Body of pancreas (tissue), 4 donors: Measurements from ENCODE around the gene ADCY7. TPM values are rescaled to one million over a fixed set of nuclear protein-coding genes. Genes with fewer than 3 reads are reported as not detected.

Experiments
- ATAC-seq: fragments of 150-250 bp; one replicate; pipeline ENCODE4 v1.9.1; 2016
- DNase-seq, 4 donors: peaks; one replicate each; pipeline ENCODE4 v3.0.0-alpha.2; 2019
- H3K27ac ChIP-seq, 4 donors: fragments of 200-600 bp; sonication (generic); 1 replicate in 3 of 4; 2 replicates in 1 of 4; pipeline versions ENCODE4 v1.5.1 to v1.6.1; 2016 to 2019; ENCODE audit warnings: mild to moderate bottlenecking in 1 of 4, mixed read lengths in 1 of 4, moderate library complexity in 1 of 4
- H3K27me3 ChIP-seq, 2 donors: fragments of 200-600 bp; sonication (generic); one replicate each; pipeline ENCODE4 v1.6.0; 2016; ENCODE audit warnings: mild to moderate bottlenecking in 1 of 2
- H3K36me3 ChIP-seq, 2 donors: fragments of 200-600 bp; sonication (generic); replicated peaks in 1 of 2; 2 replicates each; pipeline ENCODE4 v1.5.1; 2016; ENCODE audit warnings: low read depth in 2 of 2; ENCODE audit not compliant: insufficient read depth in 1 of 2
- H3K4me1 ChIP-seq: fragments of 200-600 bp; sonication (generic); one replicate; pipeline ENCODE4 v1.6.0; 2016
- H3K4me3 ChIP-seq, 2 donors: fragments of 200-600 bp; sonication (generic); 1 replicate in 1 of 2; 2 replicates in 1 of 2; pipeline ENCODE4 v1.5.1; 2016 to 2019
- H3K9me3 ChIP-seq, 3 donors: fragments of 200-600 bp; sonication (generic); 1 replicate in 2 of 3; 2 replicates in 1 of 3; pipeline ENCODE4 v1.5.1; 2016
- POLR2A ChIP-seq, 3 donors: fragments of 450-650 bp; IDR thresholded peaks; one replicate each; pipeline ENCODE4 v1.6.1; 2016; ENCODE audit warnings: antibody characterized with exemption in 3 of 3, mild to moderate bottlenecking in 2 of 3
- WGBS, 2 donors: methylation state at CpG; one replicate each; pipeline ENCODE4 v1.1.5; 2017; 5-methylcytosine and 5-hydroxymethylcytosine counted together
- intact Hi-C: fragments of 100-400 bp; cut with DNase I; formaldehyde crosslinking; loops from one replicate; pipeline ENCODE4 v1.15.1; 2023
- total RNA-seq, 2 donors: library from RNA; depleted of rRNA; stranded (reverse); fragments of >200 nt; gene quantifications; one replicate each; pipeline ENCODE4 v1.1.0, GENCODE V29; 2016
- TF ChIP-seq, protein P1 (sequence below), 7 experiments: fragments of 450-650 bp in 4 of 7; fragments of 200-600 bp in 3 of 7; sonication (generic) in 3 of 7; IDR thresholded peaks; one replicate each; pipeline ENCODE4 v1.5.1; 2016 to 2019; ENCODE audit warnings: antibody characterized with exemption in 7 of 7

Gene ADCY7
- total RNA-seq, 2 donors from 2014 or later, result 4.9 to 8.6 TPM

DNA sequence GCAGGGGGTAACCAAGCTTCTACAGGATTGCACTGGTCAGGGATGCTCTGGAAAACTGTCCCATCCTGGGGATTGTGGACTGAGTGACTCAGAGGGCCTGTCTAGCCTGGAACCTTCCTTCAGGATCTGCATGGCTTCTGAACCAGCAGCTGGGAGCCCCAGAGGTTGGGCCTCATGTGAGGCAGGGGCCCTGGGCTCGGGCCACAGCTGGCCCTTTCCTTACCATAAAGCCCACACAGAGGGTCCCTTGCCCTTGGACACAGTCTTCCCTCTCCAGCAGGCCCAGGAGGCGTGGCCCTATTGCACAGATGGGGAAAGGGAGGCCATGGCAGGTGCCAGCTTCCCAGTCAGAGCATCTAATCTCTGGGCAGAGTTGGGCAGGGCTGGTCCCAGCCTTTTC, 30.5 kb downstream of the ADCY7 start:
- no peak overlapping the region for H3K27ac ChIP-seq
- intact Hi-C loops, result no loop called here
- no peaks in the 10 kb centered on the region for H3K4me1 ChIP-seq
- ATAC-seq (no peak), DNase-seq (no peak)
- no peak overlapping the region for H3K4me3 ChIP-seq
- WGBS, 2 donors, result 96 to 100% methylated on average over 1 to 2 of the region's 2 CpGs
- TF ChIP-seq, protein P1, sequence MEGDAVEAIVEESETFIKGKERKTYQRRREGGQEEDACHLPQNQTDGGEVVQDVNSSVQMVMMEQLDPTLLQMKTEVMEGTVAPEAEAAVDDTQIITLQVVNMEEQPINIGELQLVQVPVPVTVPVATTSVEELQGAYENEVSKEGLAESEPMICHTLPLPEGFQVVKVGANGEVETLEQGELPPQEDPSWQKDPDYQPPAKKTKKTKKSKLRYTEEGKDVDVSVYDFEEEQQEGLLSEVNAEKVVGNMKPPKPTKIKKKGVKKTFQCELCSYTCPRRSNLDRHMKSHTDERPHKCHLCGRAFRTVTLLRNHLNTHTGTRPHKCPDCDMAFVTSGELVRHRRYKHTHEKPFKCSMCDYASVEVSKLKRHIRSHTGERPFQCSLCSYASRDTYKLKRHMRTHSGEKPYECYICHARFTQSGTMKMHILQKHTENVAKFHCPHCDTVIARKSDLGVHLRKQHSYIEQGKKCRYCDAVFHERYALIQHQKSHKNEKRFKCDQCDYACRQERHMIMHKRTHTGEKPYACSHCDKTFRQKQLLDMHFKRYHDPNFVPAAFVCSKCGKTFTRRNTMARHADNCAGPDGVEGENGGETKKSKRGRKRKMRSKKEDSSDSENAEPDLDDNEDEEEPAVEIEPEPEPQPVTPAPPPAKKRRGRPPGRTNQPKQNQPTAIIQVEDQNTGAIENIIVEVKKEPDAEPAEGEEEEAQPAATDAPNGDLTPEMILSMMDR (IDR thresholded peaks at IDR 0.05), result no peak
- TF ChIP-seq POLR2A (IDR thresholded peaks at IDR 0.05), result no peak
- H3K27me3 ChIP-seq, result no peaks in the 10 kb centered on the region
- H3K36me3 ChIP-seq, result no peaks in the 10 kb centered on the region
- H3K9me3 ChIP-seq, result no peaks in the 10 kb centered on the region

DNA sequence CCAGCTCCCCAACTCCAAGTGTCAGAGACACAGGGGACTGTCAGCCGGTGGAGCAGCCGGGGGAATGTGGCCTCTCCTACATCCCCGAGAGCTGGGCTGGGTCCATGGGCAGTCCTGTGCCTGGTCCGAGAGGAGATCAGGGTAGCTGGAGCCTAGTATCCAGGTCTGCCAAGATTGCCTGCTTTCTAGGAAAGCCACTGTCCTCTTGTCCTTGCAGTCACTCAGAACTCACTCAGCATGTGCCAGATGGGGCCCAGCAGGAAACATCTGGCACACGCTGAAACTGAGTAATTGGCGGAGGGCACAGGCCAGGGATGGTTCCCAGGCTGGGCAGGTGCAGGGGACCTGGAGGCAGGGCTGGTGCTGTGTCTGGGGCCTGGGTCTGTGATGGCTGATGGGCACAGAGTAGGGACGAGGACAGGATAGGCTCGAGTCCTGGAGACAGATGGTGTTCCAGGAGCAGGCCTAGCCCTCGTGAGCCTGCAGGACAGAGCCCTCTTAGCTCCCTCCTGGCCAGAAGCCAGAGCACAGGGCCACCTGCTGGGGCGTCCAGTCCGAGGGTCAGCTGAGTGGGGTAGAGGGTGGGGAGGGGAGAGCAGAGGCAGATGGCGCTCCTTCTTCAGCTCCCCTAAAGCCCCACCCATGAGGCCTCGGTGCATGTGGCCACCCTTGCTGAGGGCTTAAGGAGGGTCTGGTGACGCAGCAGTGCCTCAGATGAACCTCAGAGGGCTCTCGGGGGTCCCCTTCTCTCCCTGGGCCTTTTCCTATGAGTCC, 31.1 kb downstream of the ADCY7 start:
- no peaks in the 10 kb centered on the region for H3K4me1 ChIP-seq
- no peaks in the 10 kb centered on the region for H3K27me3 ChIP-seq
- ATAC-seq (no peak), DNase-seq (peak in 1 of 4 donors; percentile 4)
- H3K36me3 ChIP-seq, result no peaks in the 10 kb centered on the region
- no peak overlapping the region for H3K27ac ChIP-seq
- 78 to 84% methylated on average over 13 to 14 of the region's 15 CpGs for WGBS, 2 donors
- no peak overlapping the region for H3K4me3 ChIP-seq
- TF ChIP-seq POLR2A (IDR thresholded peaks at IDR 0.05), result no peak
- intact Hi-C loops, result no loop called here
- H3K9me3 ChIP-seq, result no peaks in the 10 kb centered on the region

DNA sequence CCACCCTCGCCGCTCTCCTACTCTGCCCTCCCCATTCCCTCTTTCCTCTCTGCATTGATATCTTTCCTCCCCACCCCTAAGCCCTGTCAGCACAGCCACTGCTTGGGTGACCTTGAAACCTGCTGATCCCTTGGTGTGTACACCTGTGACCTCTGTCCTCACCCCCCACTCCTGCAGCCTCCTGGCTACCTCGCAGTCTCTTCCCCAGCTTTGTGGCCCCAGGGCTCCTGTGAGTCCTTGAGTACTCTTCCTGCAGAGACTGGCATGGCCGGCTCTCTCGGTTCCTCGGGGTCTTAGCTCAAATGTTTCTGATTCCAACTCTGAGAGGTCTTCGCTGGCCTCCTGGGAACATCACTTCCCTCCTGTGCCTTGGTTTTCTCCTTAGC, 31.7 kb downstream of the ADCY7 start:
- 80 to 83% methylated on average over 7 of the region's 7 CpGs for WGBS, 2 donors
- H3K4me3 ChIP-seq, result no peak overlapping the region
- no peaks in the 10 kb centered on the region for H3K4me1 ChIP-seq
- no peaks in the 10 kb centered on the region for H3K9me3 ChIP-seq
- no peaks in the 10 kb centered on the region for H3K36me3 ChIP-seq
- no peaks in the 10 kb centered on the region for H3K27me3 ChIP-seq
- ATAC-seq (no peak), DNase-seq (peak in 1 of 4 donors; percentile 4)
- intact Hi-C loops, result no loop called here
- no peak overlapping the region for H3K27ac ChIP-seq
- TF ChIP-seq, protein P1 (IDR thresholded peaks at IDR 0.05), result no peak

DNA sequence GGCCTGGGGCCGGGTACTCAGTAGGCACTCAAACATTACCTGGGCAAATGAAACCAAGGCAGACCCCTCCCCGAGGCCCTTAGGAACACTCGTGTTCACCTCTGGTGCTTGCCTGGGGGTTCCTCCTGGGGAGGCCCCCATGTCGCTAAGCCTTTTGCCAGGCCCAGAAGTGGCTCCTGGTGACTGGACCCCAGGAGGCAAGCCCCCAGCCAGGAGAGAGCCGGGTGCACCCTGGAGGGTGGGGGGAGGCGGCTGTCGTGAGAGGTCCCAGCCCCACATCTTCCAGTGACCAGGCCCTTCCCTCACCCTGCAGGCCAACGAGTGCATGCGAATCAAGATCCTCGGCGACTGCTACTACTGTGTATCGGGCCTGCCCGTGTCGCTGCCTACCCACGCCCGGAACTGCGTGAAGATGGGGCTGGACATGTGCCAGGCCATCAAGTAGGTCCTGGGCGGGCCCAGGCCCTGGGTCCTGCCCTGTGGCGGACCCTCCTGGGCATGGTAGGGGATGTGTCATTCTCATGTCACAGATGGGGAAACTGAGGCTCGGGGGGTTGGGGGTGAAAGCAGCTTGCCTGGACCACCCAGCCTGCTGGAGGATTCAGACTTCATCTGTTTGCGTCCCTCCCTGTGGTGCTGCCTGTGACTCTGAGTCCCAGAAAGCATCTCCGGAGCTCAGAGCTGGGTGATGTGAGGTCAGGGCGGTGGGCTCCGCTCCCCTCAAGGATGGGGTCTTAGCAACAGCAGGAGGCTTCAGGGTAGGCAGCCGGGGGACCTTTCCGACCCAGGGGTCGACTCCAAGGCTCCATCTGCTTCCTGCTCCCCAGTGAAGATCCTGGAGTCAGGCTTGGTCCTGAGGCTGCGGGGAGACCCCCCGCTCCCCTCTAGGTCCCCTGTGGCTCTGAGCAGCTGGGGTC, 32.5 kb downstream of the ADCY7 start:
- H3K27me3 ChIP-seq, result no peaks in the 10 kb centered on the region
- 89 to 97% methylated on average over 6 to 27 of the region's 29 CpGs for whole genome bisulfite sequencing, 2 donors
- H3K4me3 ChIP-seq, result no peak overlapping the region
- no peak for ATAC-seq
- no peaks in the 10 kb centered on the region for H3K9me3 ChIP-seq
- intact Hi-C loops, result no loop called here
- peak in 1 of 4 donors; percentile 4 for DNase-seq
- H3K27ac ChIP-seq, result no peak overlapping the region
- TF ChIP-seq, protein P1 (IDR thresholded peaks at IDR 0.05), result no peak
- TF ChIP-seq POLR2A (IDR thresholded peaks at IDR 0.05), result no peak
- H3K4me1 ChIP-seq, result no peaks in the 10 kb centered on the region
- H3K36me3 ChIP-seq, result no peaks in the 10 kb centered on the region

DNA sequence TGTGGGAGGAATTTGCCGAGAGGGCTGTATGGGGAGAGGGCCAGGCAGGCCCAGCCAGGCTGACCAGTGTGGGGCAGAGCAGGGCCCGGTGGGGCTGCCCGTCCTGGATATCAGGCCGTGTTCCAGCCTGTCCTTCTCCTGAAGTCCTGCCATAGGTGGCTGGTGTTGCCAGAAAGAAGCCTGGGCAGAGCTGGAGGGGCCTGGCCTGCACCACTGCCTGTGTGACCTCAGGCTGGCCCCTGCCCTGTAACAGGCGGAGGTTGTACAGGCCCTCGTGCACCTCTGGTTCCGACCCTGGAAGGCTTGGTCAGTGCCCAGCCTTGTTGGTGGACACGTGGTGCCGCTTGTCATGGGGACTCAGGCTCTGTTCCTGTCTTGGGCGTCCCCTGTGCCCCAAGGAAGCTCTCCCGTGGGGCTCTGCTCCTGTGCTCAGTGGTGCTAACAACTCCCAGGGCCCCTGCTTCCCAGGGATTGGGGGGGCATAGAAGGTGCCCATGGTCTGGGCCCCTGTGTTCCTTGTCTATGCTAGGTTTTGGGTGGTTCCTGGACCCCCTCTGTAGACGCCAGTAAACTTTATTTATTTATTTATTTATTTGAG, 33.3 kb downstream of the ADCY7 start:
- intact Hi-C loops, result no loop called here
- TF ChIP-seq, protein P1 (IDR thresholded peaks at IDR 0.05), result no peak
- TF ChIP-seq POLR2A (IDR thresholded peaks at IDR 0.05), result no peak
- DNase-seq (peak in 1 of 4 donors; percentile 3), ATAC-seq (no peak)
- no peaks in the 10 kb centered on the region for H3K27me3 ChIP-seq
- no peak overlapping the region for H3K27ac ChIP-seq
- H3K4me1 ChIP-seq, result no peaks in the 10 kb centered on the region
- WGBS, 2 donors, result 81 to 83% methylated on average over 5 to 12 of the region's 12 CpGs
- H3K36me3 ChIP-seq, result no peaks in the 10 kb centered on the region
- H3K9me3 ChIP-seq, result no peaks in the 10 kb centered on the region
- H3K4me3 ChIP-seq, result no peak overlapping the region
